K562 (cell line): Measurements from ENCODE around the gene SMIM3. TPM values are rescaled to one million over a fixed set of nuclear protein-coding genes. Genes with fewer than 3 reads are reported as not detected.

Experiments
- KDM1A ChIP-seq, 2 experiments: fragments of 450-650 bp; IDR thresholded peaks; 2 replicates each; pipeline ENCODE4 v1.6.1; 2016; ENCODE audit warnings: mild to moderate bottlenecking in 2 of 2
- MAFK ChIP-seq: IDR thresholded peaks from 2 replicates; pipeline ENCODE4 v1.6.1; 2011; ENCODE audit warnings: low read length, improper control_type of control experiment
- NEUROD1 ChIP-seq: fragments of 150-350 bp; IDR thresholded peaks from 2 replicates; pipeline ENCODE4 v1.6.1; 2014; ENCODE audit warnings: borderline replicate concordance, low read length, low read depth; ENCODE audit not compliant: partially characterized antibody
- NFRKB ChIP-seq: fragments of 450-650 bp; IDR thresholded peaks from 2 replicates; pipeline ENCODE4 v1.6.1; 2016; ENCODE audit warnings: low read depth
- PHB ChIP-seq: fragments of 250-450 bp; sonication (Bioruptor Pico); IDR thresholded peaks from 2 replicates; pipeline ENCODE4 v1.5.0; 2021
- SNRNP70 ChIP-seq: fragments of 200-400 bp; formaldehyde crosslinking; optimal IDR thresholded peaks from 2 replicates; pipeline ENCODE3; 2017; ENCODE audit warnings: low read depth, low read length
- TCFL5 ChIP-seq: fragments of 250-450 bp; sonication (Bioruptor Pico); conservative IDR thresholded peaks from 2 replicates; pipeline ENCODE4 v1.6.1; 2021; ENCODE audit warnings: mild to moderate bottlenecking, moderate library complexity, matching md5 sums
- ZBTB8A ChIP-seq: fragments of 450-650 bp; IDR thresholded peaks from 2 replicates; pipeline ENCODE4 v1.6.1; 2018; ENCODE audit warnings: mild to moderate bottlenecking, moderate library complexity; ENCODE audit not compliant: partially characterized antibody
- polyA plus RNA-seq, 8 experiments: library from polyadenylated mRNA; depleted of rRNA in 4 of 8; stranded (reverse) in 5 of 8; unstranded in 3 of 8; fragments of >200 nt; fragmentation: Nextera tagmentation in 2 of 8; fragmentation: Illumina TruSeq in 1 of 8; extraction: Ambion mirVana in 2 of 8; extraction: Trizol in 1 of 8; gene quantifications; 2 replicates each; pipeline versions ENCODE4 v1.2.1 to v1.2.3, GENCODE V29; 2011 to 2014; ENCODE audit warnings: inconsistent platforms in 1 of 8, missing spikeins in 1 of 8
- total RNA-seq, 7 experiments: library from RNA; depleted of rRNA in 6 of 7; stranded (reverse); fragments of >200 nt in 6 of 7; fragmentation: Illumina TruSeq in 2 of 7; extraction: Trizol in 2 of 7; gene quantifications; 2 replicates each; pipeline versions ENCODE4 v1.2.1 to v1.2.3, GENCODE V29; 2011 to 2021; ENCODE audit warnings: low replicate concordance in 1 of 7
- TF ChIP-seq, protein P1 (sequence below): IDR thresholded peaks from 2 replicates; pipeline ENCODE4 v1.6.1; 2011; ENCODE audit warnings: borderline replicate concordance, low read depth, mild to moderate bottlenecking, moderate library complexity, low read length; ENCODE audit not compliant: insufficient read depth, poor library complexity, severe bottlenecking
- TF ChIP-seq, protein P2 (sequence below): sonication (generic); formaldehyde crosslinking; IDR thresholded peaks from 2 replicates; pipeline ENCODE4 v1.8.0; 2023; ENCODE audit warnings: mild to moderate bottlenecking, missing genetic modification reagents
- TF ChIP-seq, protein P3 (sequence below), 3 experiments: fragments of 200-800 bp in 1 of 3; fragments of 250-450 bp in 1 of 3; fragments of 450-650 bp in 1 of 3; sonication (Bioruptor Pico) in 1 of 3; sonication (Bioruptor generic) in 1 of 3; formaldehyde crosslinking in 1 of 3; IDR thresholded peaks; 2 replicates each; pipeline versions ENCODE4 v1.6.1 to v1.8.0; 2016 to 2022; ENCODE audit warnings: mild to moderate bottlenecking in 2 of 3, missing genetic modification characterization in 2 of 3, missing compliant biosample characterization in 1 of 3, moderate library complexity in 1 of 3
- TF ChIP-seq, protein P4 (sequence below): fragments of 450-650 bp; IDR thresholded peaks from 2 replicates; pipeline ENCODE4 v1.6.1; 2016; ENCODE audit warnings: mild to moderate bottlenecking
- TF ChIP-seq, protein P5 (sequence below): IDR thresholded peaks from 3 replicates; pipeline ENCODE4 v1.6.1; 2011; ENCODE audit warnings: borderline replicate concordance, mild to moderate bottlenecking, moderate library complexity; ENCODE audit not compliant: insufficient read length; ENCODE audit errors: extremely low read depth

Gene SMIM3
- total and polyA plus RNA-seq, 9 of the 15 experiments (the other 6 are each of a cell fraction or from before 2014, with no cell fraction given) = 4.1 to 27.7 (median 13.6) TPM

DNA sequence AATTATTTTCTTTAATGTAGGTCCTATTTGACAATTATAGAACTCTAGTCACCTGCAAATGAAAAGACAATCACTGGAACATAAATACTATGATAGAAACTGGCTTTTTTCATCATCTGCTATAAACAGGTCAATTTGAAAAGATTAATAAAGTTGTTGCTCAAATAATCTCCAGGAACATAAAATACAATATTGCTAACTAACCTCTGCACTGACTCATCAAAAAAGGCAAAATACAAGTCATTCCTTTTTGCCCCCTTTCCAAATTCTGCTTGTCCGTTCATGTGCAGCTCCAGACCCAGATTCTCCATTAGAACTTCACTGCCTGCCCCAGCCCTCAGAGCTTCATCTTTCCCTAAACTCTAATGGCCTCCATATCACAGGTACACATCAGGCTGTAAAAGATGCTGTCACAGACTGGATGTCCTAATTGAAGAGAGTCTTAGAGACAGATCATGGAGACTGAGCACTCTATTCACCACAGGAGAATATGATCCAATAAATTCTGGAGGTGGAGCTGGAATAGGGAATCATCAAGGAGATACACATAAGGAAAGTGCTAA is 21.4 kb upstream of the SMIM3 start (continued):
- TF ChIP-seq, protein P1, sequence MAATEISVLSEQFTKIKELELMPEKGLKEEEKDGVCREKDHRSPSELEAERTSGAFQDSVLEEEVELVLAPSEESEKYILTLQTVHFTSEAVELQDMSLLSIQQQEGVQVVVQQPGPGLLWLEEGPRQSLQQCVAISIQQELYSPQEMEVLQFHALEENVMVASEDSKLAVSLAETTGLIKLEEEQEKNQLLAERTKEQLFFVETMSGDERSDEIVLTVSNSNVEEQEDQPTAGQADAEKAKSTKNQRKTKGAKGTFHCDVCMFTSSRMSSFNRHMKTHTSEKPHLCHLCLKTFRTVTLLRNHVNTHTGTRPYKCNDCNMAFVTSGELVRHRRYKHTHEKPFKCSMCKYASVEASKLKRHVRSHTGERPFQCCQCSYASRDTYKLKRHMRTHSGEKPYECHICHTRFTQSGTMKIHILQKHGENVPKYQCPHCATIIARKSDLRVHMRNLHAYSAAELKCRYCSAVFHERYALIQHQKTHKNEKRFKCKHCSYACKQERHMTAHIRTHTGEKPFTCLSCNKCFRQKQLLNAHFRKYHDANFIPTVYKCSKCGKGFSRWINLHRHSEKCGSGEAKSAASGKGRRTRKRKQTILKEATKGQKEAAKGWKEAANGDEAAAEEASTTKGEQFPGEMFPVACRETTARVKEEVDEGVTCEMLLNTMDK = no peak
- TF ChIP-seq SNRNP70 (no peak), NEUROD1 (no peak), MAFK (peak; percentile 71), ZBTB8A (no peak), PHB (CRISPR knock-in tag) (no peak), NFRKB (0 out of 2 replicates have a peak, but pooled peaks have one; percentile 25), KDM1A (IDR thresholded peaks at IDR 0.05) (no peak), TCFL5 (CRISPR knock-in tag) (no peak)
- TF ChIP-seq, protein P2, sequence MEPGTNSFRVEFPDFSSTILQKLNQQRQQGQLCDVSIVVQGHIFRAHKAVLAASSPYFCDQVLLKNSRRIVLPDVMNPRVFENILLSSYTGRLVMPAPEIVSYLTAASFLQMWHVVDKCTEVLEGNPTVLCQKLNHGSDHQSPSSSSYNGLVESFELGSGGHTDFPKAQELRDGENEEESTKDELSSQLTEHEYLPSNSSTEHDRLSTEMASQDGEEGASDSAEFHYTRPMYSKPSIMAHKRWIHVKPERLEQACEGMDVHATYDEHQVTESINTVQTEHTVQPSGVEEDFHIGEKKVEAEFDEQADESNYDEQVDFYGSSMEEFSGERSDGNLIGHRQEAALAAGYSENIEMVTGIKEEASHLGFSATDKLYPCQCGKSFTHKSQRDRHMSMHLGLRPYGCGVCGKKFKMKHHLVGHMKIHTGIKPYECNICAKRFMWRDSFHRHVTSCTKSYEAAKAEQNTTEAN = no peak
- TF ChIP-seq, protein P3, sequence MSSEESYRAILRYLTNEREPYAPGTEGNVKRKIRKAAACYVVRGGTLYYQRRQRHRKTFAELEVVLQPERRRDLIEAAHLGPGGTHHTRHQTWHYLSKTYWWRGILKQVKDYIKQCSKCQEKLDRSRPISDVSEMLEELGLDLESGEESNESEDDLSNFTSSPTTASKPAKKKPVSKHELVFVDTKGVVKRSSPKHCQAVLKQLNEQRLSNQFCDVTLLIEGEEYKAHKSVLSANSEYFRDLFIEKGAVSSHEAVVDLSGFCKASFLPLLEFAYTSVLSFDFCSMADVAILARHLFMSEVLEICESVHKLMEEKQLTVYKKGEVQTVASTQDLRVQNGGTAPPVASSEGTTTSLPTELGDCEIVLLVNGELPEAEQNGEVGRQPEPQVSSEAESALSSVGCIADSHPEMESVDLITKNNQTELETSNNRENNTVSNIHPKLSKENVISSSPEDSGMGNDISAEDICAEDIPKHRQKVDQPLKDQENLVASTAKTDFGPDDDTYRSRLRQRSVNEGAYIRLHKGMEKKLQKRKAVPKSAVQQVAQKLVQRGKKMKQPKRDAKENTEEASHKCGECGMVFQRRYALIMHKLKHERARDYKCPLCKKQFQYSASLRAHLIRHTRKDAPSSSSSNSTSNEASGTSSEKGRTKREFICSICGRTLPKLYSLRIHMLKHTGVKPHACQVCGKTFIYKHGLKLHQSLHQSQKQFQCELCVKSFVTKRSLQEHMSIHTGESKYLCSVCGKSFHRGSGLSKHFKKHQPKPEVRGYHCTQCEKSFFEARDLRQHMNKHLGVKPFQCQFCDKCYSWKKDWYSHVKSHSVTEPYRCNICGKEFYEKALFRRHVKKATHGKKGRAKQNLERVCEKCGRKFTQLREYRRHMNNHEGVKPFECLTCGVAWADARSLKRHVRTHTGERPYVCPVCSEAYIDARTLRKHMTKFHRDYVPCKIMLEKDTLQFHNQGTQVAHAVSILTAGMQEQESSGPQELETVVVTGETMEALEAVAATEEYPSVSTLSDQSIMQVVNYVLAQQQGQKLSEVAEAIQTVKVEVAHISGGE (CRISPR knock-in tag; IDR thresholded peaks at IDR 0.05) = no peak
- TF ChIP-seq, protein P4, sequence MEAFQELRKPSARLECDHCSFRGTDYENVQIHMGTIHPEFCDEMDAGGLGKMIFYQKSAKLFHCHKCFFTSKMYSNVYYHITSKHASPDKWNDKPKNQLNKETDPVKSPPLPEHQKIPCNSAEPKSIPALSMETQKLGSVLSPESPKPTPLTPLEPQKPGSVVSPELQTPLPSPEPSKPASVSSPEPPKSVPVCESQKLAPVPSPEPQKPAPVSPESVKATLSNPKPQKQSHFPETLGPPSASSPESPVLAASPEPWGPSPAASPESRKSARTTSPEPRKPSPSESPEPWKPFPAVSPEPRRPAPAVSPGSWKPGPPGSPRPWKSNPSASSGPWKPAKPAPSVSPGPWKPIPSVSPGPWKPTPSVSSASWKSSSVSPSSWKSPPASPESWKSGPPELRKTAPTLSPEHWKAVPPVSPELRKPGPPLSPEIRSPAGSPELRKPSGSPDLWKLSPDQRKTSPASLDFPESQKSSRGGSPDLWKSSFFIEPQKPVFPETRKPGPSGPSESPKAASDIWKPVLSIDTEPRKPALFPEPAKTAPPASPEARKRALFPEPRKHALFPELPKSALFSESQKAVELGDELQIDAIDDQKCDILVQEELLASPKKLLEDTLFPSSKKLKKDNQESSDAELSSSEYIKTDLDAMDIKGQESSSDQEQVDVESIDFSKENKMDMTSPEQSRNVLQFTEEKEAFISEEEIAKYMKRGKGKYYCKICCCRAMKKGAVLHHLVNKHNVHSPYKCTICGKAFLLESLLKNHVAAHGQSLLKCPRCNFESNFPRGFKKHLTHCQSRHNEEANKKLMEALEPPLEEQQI = no peak
- TF ChIP-seq, protein P5, sequence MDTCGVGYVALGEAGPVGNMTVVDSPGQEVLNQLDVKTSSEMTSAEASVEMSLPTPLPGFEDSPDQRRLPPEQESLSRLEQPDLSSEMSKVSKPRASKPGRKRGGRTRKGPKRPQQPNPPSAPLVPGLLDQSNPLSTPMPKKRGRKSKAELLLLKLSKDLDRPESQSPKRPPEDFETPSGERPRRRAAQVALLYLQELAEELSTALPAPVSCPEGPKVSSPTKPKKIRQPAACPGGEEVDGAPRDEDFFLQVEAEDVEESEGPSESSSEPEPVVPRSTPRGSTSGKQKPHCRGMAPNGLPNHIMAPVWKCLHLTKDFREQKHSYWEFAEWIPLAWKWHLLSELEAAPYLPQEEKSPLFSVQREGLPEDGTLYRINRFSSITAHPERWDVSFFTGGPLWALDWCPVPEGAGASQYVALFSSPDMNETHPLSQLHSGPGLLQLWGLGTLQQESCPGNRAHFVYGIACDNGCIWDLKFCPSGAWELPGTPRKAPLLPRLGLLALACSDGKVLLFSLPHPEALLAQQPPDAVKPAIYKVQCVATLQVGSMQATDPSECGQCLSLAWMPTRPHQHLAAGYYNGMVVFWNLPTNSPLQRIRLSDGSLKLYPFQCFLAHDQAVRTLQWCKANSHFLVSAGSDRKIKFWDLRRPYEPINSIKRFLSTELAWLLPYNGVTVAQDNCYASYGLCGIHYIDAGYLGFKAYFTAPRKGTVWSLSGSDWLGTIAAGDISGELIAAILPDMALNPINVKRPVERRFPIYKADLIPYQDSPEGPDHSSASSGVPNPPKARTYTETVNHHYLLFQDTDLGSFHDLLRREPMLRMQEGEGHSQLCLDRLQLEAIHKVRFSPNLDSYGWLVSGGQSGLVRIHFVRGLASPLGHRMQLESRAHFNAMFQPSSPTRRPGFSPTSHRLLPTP = no peak
